ENCODE measurements around the gene PCSK4. TPM values are rescaled to one million over a fixed set of nuclear protein-coding genes. Genes with fewer than 3 reads are reported as not detected.

Gene PCSK4
- total RNA-seq, 6 donors from 2014 or later: 2.7 to 47.1 (median 6.8) TPM

DNA sequence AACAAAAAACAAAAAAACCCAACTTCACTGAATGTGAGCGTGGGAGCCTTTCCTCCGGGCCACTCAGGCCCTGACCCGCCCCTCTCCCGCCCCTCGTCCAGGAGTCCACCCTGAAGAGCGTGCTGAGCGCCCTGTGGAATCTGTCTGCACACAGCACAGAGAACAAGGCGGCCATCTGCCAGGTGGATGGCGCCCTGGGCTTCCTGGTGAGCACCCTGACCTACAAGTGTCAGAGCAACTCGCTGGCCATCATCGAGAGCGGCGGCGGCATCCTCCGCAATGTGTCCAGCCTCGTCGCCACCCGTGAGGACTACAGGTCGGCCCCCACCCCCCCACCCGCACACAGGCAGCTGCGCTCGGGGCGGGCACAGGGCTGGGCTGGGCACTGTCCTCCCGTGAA is 28.3 kb downstream of the PCSK4 start:
- H3K27me3 ChIP-seq: peaks cover 0 to 29% (median 18%) of the 10 kb centered on the region in 4 donors
- WGBS, 2 donors: 93% methylated on average over 23 to 24 of the region's 24 CpGs

DNA sequence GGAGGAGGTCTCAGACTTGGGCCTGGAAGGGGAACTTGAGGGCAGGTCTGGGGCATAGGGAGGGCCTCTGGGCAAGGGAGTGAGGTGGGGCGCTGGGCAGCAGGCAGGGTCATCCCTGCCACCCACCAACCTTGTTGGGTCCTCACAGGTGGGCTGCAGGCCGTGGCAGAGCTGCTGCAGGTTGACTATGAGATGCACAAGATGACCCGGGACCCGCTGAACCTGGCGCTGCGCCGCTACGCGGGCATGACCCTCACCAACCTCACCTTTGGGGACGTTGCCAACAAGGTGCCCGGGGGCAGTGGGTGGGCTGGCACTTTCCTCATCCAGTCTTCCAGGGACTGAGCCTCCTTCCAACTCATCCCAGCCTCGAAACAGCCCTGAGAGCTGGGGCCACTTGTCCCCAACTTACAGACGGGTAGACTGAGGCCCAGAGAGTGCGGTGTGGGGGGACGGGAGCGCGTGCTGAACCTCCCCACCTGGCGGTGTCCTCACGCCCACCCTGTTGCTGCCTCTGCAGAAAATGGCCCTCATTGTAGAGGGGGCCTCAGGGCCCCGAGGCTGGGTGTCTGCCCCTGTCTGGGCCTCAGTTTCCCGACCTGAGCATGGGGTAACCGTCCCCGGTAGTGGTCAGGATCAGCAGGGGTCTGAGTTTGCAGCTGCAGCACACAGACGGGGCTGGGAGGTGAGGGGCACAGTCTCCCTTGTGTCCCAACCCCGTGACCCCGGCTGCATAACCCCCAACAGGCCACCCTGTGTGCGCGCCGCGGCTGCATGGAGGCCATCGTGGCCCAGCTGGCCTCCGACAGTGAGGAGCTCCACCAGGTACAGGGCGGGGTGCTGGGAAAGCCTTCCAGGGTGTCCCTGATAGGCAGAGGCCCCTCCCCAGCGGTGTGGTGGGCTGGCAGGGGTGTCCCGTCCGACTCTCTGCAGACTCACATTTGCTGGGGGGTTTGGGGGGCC is 29.8 kb downstream of the PCSK4 start:
- Histone ChIP-seq H3K36me3 (peaks cover 0 to 11% (median 4%) of the 10 kb centered on the region in 4 donors), H3K4me3 (no peak overlapping the region), H3K27ac (no peak overlapping the region), H3K4me1 (peaks cover 4 to 25% (median 14%) of the 10 kb centered on the region in 4 donors), H3K9me3 (no peaks in the 10 kb centered on the region), H3K27me3 (peaks cover 3 to 29% (median 17%) of the 10 kb centered on the region in 4 donors)
- 94 to 98% methylated on average over 10 to 34 of the region's 36 CpGs for WGBS, 2 donors
- TF ChIP-seq EP300 (IDR thresholded peaks at IDR 0.05) (no peak), POLR2AphosphoS5 (IDR thresholded peaks at IDR 0.05) (no peak), POLR2A (IDR thresholded peaks at IDR 0.05) (no peak)
- TF ChIP-seq, protein P1, sequence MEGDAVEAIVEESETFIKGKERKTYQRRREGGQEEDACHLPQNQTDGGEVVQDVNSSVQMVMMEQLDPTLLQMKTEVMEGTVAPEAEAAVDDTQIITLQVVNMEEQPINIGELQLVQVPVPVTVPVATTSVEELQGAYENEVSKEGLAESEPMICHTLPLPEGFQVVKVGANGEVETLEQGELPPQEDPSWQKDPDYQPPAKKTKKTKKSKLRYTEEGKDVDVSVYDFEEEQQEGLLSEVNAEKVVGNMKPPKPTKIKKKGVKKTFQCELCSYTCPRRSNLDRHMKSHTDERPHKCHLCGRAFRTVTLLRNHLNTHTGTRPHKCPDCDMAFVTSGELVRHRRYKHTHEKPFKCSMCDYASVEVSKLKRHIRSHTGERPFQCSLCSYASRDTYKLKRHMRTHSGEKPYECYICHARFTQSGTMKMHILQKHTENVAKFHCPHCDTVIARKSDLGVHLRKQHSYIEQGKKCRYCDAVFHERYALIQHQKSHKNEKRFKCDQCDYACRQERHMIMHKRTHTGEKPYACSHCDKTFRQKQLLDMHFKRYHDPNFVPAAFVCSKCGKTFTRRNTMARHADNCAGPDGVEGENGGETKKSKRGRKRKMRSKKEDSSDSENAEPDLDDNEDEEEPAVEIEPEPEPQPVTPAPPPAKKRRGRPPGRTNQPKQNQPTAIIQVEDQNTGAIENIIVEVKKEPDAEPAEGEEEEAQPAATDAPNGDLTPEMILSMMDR (IDR thresholded peaks at IDR 0.05): no peak
- DNase-seq (peak in 1 of 2 donors; percentile 81), ATAC-seq (ENCODE audit: low FRiP score in 2 of 2) (no peak)

More for the DNA sequence above, 28.3 kb downstream of the PCSK4 start:
- ATAC-seq (ENCODE audit: low FRiP score in 2 of 2): no peak
- no peak overlapping the region for H3K27ac ChIP-seq
- H3K9me3 ChIP-seq: no peaks in the 10 kb centered on the region
- H3K36me3 ChIP-seq: peaks cover 0 to 11% (median 4%) of the 10 kb centered on the region in 4 donors
- TF ChIP-seq EP300 (IDR thresholded peaks at IDR 0.05) (no peak), POLR2AphosphoS5 (IDR thresholded peaks at IDR 0.05) (no peak), POLR2A (IDR thresholded peaks at IDR 0.05) (no peak)
- TF ChIP-seq, protein P1 (IDR thresholded peaks at IDR 0.05): no peak
- peak in 1 of 2 donors; percentile 81 for DNase-seq
- no peak overlapping the region for H3K4me3 ChIP-seq
- peaks cover 13 to 25% (median 18%) of the 10 kb centered on the region in 4 donors for H3K4me1 ChIP-seq

DNA sequence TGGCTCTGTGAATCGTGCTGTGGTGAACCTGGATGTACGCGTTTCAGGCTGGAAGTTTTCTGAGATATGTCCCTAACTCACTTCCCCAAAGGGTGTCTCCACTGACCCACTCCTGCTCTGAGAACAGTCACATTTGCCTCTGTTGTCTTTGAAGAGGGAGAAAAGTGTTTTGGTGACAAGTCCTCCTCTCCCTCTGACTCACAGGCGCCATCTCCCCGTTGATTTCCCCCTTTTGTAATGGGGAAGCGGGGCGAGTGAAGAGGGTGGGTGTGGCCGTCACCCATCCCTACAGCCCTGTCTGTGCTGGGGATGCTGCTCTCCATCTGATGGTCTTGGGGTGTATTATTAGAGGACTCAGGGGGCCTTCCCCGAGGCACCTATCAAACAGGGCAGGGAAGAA is 30.7 kb downstream of the PCSK4 start:
- no peaks in the 10 kb centered on the region for H3K9me3 ChIP-seq
- ATAC-seq (ENCODE audit: low FRiP score in 2 of 2): no peak
- no peak overlapping the region for H3K4me3 ChIP-seq
- H3K36me3 ChIP-seq: peaks cover 0 to 11% (median 4%) of the 10 kb centered on the region in 4 donors
- no peak overlapping the region for H3K27ac ChIP-seq
- DNase-seq: no peak
- TF ChIP-seq, protein P1 (IDR thresholded peaks at IDR 0.05): no peak
- TF ChIP-seq POLR2A (IDR thresholded peaks at IDR 0.05): no peak
- TF ChIP-seq EP300 (IDR thresholded peaks at IDR 0.05): no peak
- TF ChIP-seq POLR2AphosphoS5 (IDR thresholded peaks at IDR 0.05): no peak
- WGBS, 2 donors: 60 to 80% methylated on average over 8 to 9 of the region's 9 CpGs
- peaks cover 8 to 25% (median 16%) of the 10 kb centered on the region in 4 donors for H3K4me1 ChIP-seq
- peaks cover 3 to 30% (median 18%) of the 10 kb centered on the region in 4 donors for H3K27me3 ChIP-seq

DNA sequence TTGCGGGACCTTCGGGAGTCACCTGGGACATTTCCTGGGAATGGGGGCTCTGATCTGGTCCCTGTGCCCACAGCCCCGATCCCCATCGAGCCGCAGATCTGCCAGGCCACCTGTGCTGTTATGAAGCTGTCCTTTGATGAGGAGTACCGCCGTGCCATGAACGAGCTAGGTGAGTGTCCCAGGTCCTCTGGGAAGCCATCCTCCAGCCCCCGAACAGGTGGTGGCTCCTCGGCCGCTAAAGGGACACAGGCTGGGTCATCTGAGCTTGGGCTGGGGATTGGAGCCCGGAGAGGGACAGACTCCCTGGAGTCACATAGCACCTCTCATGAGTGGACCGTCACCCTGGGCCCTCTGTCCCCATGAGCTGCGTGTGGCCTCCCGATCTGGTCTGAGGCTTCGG is 32.3 kb downstream of the PCSK4 start:
- TF ChIP-seq POLR2AphosphoS5 (IDR thresholded peaks at IDR 0.05): no peak
- TF ChIP-seq EP300 (IDR thresholded peaks at IDR 0.05): no peak
- TF ChIP-seq POLR2A (IDR thresholded peaks at IDR 0.05): no peak
- TF ChIP-seq, protein P1 (IDR thresholded peaks at IDR 0.05): no peak
- WGBS, 2 donors: 66 to 89% methylated on average over 3 to 7 of the region's 16 CpGs
- no peak for ATAC-seq (ENCODE audit: low FRiP score in 2 of 2)
- Histone ChIP-seq H3K4me3 (no peak overlapping the region), H3K27ac (no peak overlapping the region), H3K36me3 (peaks cover 0 to 11% (median 4%) of the 10 kb centered on the region in 4 donors), H3K9me3 (no peaks in the 10 kb centered on the region), H3K27me3 (peaks cover 3 to 39% (median 22%) of the 10 kb centered on the region in 4 donors), H3K4me1 (peaks cover 8 to 32% (median 21%) of the 10 kb centered on the region in 4 donors)
- peak in 1 of 2 donors; percentile 51 for DNase-seq

Measured in upper lobe of left lung (tissue), 6 donors.